Peyer's patch (tissue), 4 donors: Measurements from ENCODE around the gene SDHAF1. TPM values are rescaled to one million over a fixed set of nuclear protein-coding genes. Genes with fewer than 3 reads are reported as not detected.
"Not testable (repeated sequence)": the region's sequence is repeated elsewhere in the genome, so short reads cannot be mapped to it uniquely, and the experiment has no call there.

Experiments used
- DNase-seq, 3 donors: peaks; one replicate each; pipeline ENCODE4 v3.0.0-alpha.2; 2017 to 2019
- H3K27ac ChIP-seq, 4 donors: fragments of 200-600 bp; sonication (generic); one replicate each; pipeline ENCODE4 v1.5.1; 2016 to 2019
- H3K27me3 ChIP-seq, 2 donors: fragments of 200-600 bp; sonication (generic); one replicate each; pipeline ENCODE4 v1.5.1; 2019
- H3K36me3 ChIP-seq, 3 donors: fragments of 200-600 bp; sonication (generic); one replicate each; pipeline ENCODE4 v1.5.1; 2016 to 2019
- H3K4me1 ChIP-seq, 4 donors: fragments of 200-600 bp; sonication (generic); one replicate each; pipeline ENCODE4 v1.5.1; 2016 to 2019
- H3K4me3 ChIP-seq, 4 donors: fragments of 200-600 bp; sonication (generic); 1 replicate in 3 of 4; 2 replicates in 1 of 4; pipeline ENCODE4 v1.5.1; 2016 to 2019; ENCODE audit warnings: mild to moderate bottlenecking in 1 of 4
- H3K9me3 ChIP-seq, 4 donors: fragments of 200-600 bp; sonication (generic); one replicate each; pipeline ENCODE4 v1.5.1; 2016 to 2019; ENCODE audit warnings: mild to moderate bottlenecking in 1 of 4
- CTCF ChIP-seq, 6 experiments: fragments of 450-650 bp in 4 of 6; fragments of 200-600 bp in 2 of 6; sonication (generic) in 1 of 6; IDR thresholded peaks; one replicate each; pipeline ENCODE4 v1.5.1; 2017 to 2019; ENCODE audit warnings: antibody characterized with exemption in 6 of 6, mild to moderate bottlenecking in 3 of 6, moderate library complexity in 1 of 6
- POLR2A ChIP-seq, 2 donors: fragments of 450-650 bp; IDR thresholded peaks; one replicate each; pipeline ENCODE4 v1.5.1; 2017; ENCODE audit warnings: antibody characterized with exemption in 2 of 2, mild to moderate bottlenecking in 2 of 2, moderate library complexity in 2 of 2
- total RNA-seq, 4 donors: library from RNA; depleted of rRNA; stranded (reverse); fragments of >200 nt; gene quantifications; one replicate each; pipeline ENCODE4 v1.1.0, GENCODE V29; 2016

The SDHAF1 gene
- total RNA-seq = 10 to 100 TPM; 15.7 to 48.0 (median 39.1) TPM

- peak; percentile 97 to 98 (median 98) for DNase-seq
- peak within 1 kb of the TSS; percentile 69 to 93 (median 84) for H3K4me3 ChIP-seq
- H3K4me1 ChIP-seq = peaks cover 0 to 31% (median 10%) of the 10 kb centered on the region in 4 donors
- no peaks in the 10 kb centered on the region for H3K27me3 ChIP-seq
- H3K9me3 ChIP-seq = no peaks in the 10 kb centered on the region
- peak in 2 of 6 experiments; percentile 5 to 19 for TF ChIP-seq CTCF (IDR thresholded peaks at IDR 0.05)
- peak; percentile 84 for TF ChIP-seq POLR2A (IDR thresholded peaks at IDR 0.05)
- H3K36me3 ChIP-seq = peaks cover 0 to 16% (median 0%) of the 10 kb centered on the region in 3 donors
- peak within 1 kb of the TSS; percentile 76 to 86 (median 86) for H3K27ac ChIP-seq
These were observed at the start of gene SDHAF1 for GRCh38 chr19:35995048-35995993. Gene SDHAF1, plus strand, starts transcription at chr19:35995188. Its CDS starts 87 bp downstream, at chr19:35995275.

- H3K36me3 ChIP-seq = peaks cover 0 to 18% (median 0%) of the 10 kb centered on the region in 3 donors
- TF ChIP-seq CTCF (IDR thresholded peaks at IDR 0.05) (no peak), POLR2A (IDR thresholded peaks at IDR 0.05) (no peak)
- no peak for DNase-seq
- no peaks in the 10 kb centered on the region for H3K4me1 ChIP-seq
- no peaks in the 10 kb centered on the region for H3K9me3 ChIP-seq
- H3K27ac ChIP-seq = no peak overlapping the region
- H3K27me3 ChIP-seq = no peaks in the 10 kb centered on the region
- H3K4me3 ChIP-seq = no peak overlapping the region
These were observed 48.8 kb upstream of the SDHAF1 start for GRCh38 chr19:35946203-35946602.

GRCh38 chr19:35949131-35949530 lies 45.9 kb upstream of the SDHAF1 start:
- no peak for TF ChIP-seq POLR2A (IDR thresholded peaks at IDR 0.05)
- TF ChIP-seq CTCF (IDR thresholded peaks at IDR 0.05) = no peak
- no peak for DNase-seq
- H3K27ac ChIP-seq = no peak overlapping the region
- H3K36me3 ChIP-seq = peaks cover 0 to 8% (median 0%) of the 10 kb centered on the region in 3 donors
- no peaks in the 10 kb centered on the region for H3K27me3 ChIP-seq
- no peaks in the 10 kb centered on the region for H3K9me3 ChIP-seq
- H3K4me3 ChIP-seq = no peak overlapping the region
- H3K4me1 ChIP-seq = peaks cover 0 to 11% (median 3%) of the 10 kb centered on the region in 4 donors

GRCh38 chr19:35955881-35956634 lies 38.9 kb upstream of the SDHAF1 start:
- TF ChIP-seq CTCF (IDR thresholded peaks at IDR 0.05) (no peak), POLR2A (IDR thresholded peaks at IDR 0.05) (no peak)
- peaks cover 0 to 7% of the 10 kb centered on the region in 2 donors for H3K27me3 ChIP-seq
- no peak overlapping the region for H3K4me3 ChIP-seq
- H3K4me1 ChIP-seq = peaks cover 0 to 21% (median 9%) of the 10 kb centered on the region in 4 donors
- H3K9me3 ChIP-seq = no peaks in the 10 kb centered on the region
- H3K27ac ChIP-seq = no peak overlapping the region
- no peaks in the 10 kb centered on the region for H3K36me3 ChIP-seq
- no peak for DNase-seq

- H3K9me3 ChIP-seq, H3K27ac ChIP-seq, H3K36me3 ChIP-seq, H3K27me3 ChIP-seq, H3K4me3 ChIP-seq, DNase-seq: not testable (repeated sequence)
- H3K4me1 ChIP-seq = peaks cover 0 to 21% (median 9%) of the 10 kb centered on the region in 4 donors
These were observed 37.6 kb upstream of the SDHAF1 start for GRCh38 chr19:35957411-35957810.
